CD4-positive, alpha-beta T cell treated with Interleukin-6 at 100 ng/mL for 8 hours (primary cell): ENCODE results near the gene CYBB.
"Not testable (repeated sequence)": the region's sequence is repeated elsewhere in the genome, so short reads cannot be mapped to it uniquely, and the experiment has no call there.

ENCODE experiments used
- DNase-seq: peaks from one replicate; pipeline ENCODE4 v3.0.0-alpha.2; 2020; ENCODE audit warnings: mixed read lengths, low spot score

The CYBB gene

GRCh38 chrX:37779857-37780256 lies at the start of gene CYBB:
CYBB (plus strand) TSS chrX:37780059; CDS start chrX:37780078, 19 bp downstream.
- DNase-seq, result no peak

GRCh38 chrX:37745354-37745753 lies 34.5 kb upstream of the CYBB start:
- peak; percentile 71 for DNase-seq

GRCh38 chrX:37745835-37746217 lies 34.0 kb upstream of the CYBB start:
- DNase-seq, result no peak

- no peak for DNase-seq
Observed at GRCh38 chrX:37746218-37746941, 33.5 kb upstream of the CYBB start.

- DNase-seq, result no peak
Observed at GRCh38 chrX:37746951-37747350, 32.9 kb upstream of the CYBB start.

- DNase-seq, result no peak
Observed at GRCh38 chrX:37752281-37752680, 27.6 kb upstream of the CYBB start.

GRCh38 chrX:37752936-37753335 lies 26.9 kb upstream of the CYBB start:
- no peak for DNase-seq

- no peak for DNase-seq
Observed at GRCh38 chrX:37753384-37753783, 26.5 kb upstream of the CYBB start.

GRCh38 chrX:37754516-37754915 lies 25.3 kb upstream of the CYBB start:
- no peak for DNase-seq

GRCh38 chrX:37755025-37755424 lies 24.8 kb upstream of the CYBB start:
- peak; percentile 45 for DNase-seq

GRCh38 chrX:37757082-37757481 lies 22.8 kb upstream of the CYBB start:
- DNase-seq, result no peak

- no peak for DNase-seq
Observed at GRCh38 chrX:37759351-37759750, 20.5 kb upstream of the CYBB start.

- DNase-seq, result no peak
Observed at GRCh38 chrX:37759878-37760418, 19.9 kb upstream of the CYBB start.

- DNase-seq, result no peak
Observed at GRCh38 chrX:37763400-37763799, 16.5 kb upstream of the CYBB start.

GRCh38 chrX:37765507-37765906 lies 14.4 kb upstream of the CYBB start:
- DNase-seq, result no peak

- DNase-seq, result no peak
Observed at GRCh38 chrX:37767430-37767829, 12.4 kb upstream of the CYBB start.

GRCh38 chrX:37768866-37769265 lies 11.0 kb upstream of the CYBB start:
- DNase-seq, result not testable (repeated sequence)

GRCh38 chrX:37776283-37776986 lies 3.4 kb upstream of the CYBB start:
- no peak for DNase-seq

GRCh38 chrX:37776987-37777325 lies 2.9 kb upstream of the CYBB start:
- DNase-seq, result no peak

- DNase-seq, result no peak
Observed at GRCh38 chrX:37781081-37781480, 1.2 kb downstream of the CYBB start.

GRCh38 chrX:37781814-37782213 lies 2.0 kb downstream of the CYBB start:
- no peak for DNase-seq

GRCh38 chrX:37782359-37782758 lies 2.5 kb downstream of the CYBB start:
- DNase-seq, result no peak

GRCh38 chrX:37783305-37783704 lies 3.4 kb downstream of the CYBB start:
- DNase-seq, result no peak

- no peak for DNase-seq
Observed at GRCh38 chrX:37785569-37785968, 5.7 kb downstream of the CYBB start.
